NCI-H460 (cell line): ENCODE measurements around the gene DLL1. TPM values are rescaled to one million over a fixed set of nuclear protein-coding genes. Genes with fewer than 3 reads are reported as not detected.

Experiments used
- DNase-seq: peaks from one replicate; pipeline ENCODE4 v3.0.0-alpha.2; 2016; ENCODE audit warnings: low read depth; ENCODE audit errors: extremely low read depth
- small RNA-seq, 2 experiments: library from RNA; depleted of rRNA; stranded (forward); fragments of <200 nt; gene quantifications; one replicate each; pipeline ENCODE3, GENCODE V24; 2014
- total RNA-seq: library from RNA; depleted of rRNA; stranded (reverse); fragments of >200 nt; shearing (Covaris generic); gene quantifications from 2 replicates; pipeline ENCODE4 v1.2.3, GENCODE V29; 2014; rRNA removed

Gene DLL1
- total RNA-seq, 1 experiment from 2014 or later: 0.17 TPM

- no peak for DNase-seq
These were observed 56.5 kb downstream of the DLL1 start for GRCh38 chr6:170234419-170234818.

DNA sequence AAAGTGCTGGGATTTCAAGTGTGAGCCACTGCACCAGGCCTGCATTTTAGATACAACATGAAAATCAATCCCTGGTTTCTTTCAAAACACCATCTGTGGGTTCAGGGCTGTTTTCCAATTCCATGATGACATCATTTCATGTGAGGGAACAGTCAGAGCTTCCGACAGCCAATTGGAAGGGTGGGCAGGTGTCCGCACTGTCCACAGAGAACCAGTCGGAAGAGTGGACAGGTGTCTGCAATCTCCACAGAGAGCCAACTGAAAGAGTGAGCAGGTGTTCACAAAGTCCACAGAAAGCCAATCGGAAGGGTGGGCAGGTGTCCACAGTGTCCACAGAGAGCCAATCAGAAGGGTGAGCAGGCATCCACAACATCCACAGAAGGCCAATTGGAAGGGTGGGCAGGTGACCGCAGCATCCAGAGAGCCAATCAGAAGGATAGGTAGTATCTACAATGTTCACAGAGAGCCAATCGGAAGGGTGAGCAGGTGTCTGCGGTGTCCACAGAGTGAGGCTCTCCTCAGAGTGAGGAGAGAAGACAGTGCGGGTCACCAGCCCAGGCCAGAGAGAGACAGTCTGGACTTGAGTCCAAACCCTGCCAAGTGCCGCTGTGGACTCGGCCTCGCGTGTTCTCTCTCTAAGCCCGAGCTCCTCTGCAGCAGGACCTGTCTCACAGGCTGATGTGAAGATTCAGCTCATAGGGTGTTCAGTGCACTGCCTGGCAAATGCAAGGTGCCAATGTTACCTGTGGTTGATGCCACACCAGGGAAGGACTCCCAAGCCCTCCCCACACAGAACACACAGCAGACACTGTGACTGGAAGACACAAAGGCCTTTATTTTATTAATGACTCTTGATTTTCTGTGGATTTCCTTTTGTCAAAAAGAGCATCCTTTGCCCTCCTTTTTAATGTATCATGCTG, 57.3 kb downstream of the DLL1 start:
- no peak for DNase-seq

Small RNA genes within 50 kb of the gene (small RNA-seq; reads per million reads assigned to genes)
- gene MIR4644: 0 reads per million in 2 experiments

Other genes starting within 250 kb of the DLL1 start
- gene FAM120B, start 15.7 kb upstream of the DLL1 start, total RNA-seq: 5.2 and 6.0 TPM in 2 replicates